SK-N-SH (cell line): ENCODE data around the gene TEAD1. TPM values are rescaled to one million over a fixed set of nuclear protein-coding genes. Genes with fewer than 3 reads are reported as not detected.

Experiments
- CTCF ChIA-PET: fragments of 300-600, 350-600 bp; formaldehyde crosslinking; extraction: SDS; loops from one replicate; lab custom pipeline; 2021; lab: Yijun Ruan, JAX
- POLR2A ChIA-PET: fragments of 350-600 bp; sonication (Branson Sonifier 250); formaldehyde crosslinking; extraction: SDS; loops from one replicate; lab custom pipeline; 2020; ENCODE audit warnings: antibody characterized with exemption, inconsistent platforms; lab: Yijun Ruan, JAX
- DNase-seq: peaks from one replicate; pipeline ENCODE4 v3.0.0; 2012
- H2AFZ ChIP-seq: fragments of 200-600 bp; sonication (generic); 2 replicates; pipeline ENCODE4 v1.8.1; 2016; ENCODE audit warnings: antibody characterized with exemption, mild to moderate bottlenecking, low read depth
- H3F3A ChIP-seq: fragments of 200-600 bp; sonication (generic); replicated peaks from 2 replicates; pipeline ENCODE3; 2016; ENCODE audit warnings: antibody characterized with exemption, mild to moderate bottlenecking; ENCODE audit not compliant: insufficient read depth
- H3K27ac ChIP-seq, 2 experiments: fragments of 200-500 bp in 1 of 2; fragments of 200-600 bp in 1 of 2; sonication (Bioruptor generic) in 1 of 2; sonication (generic), shearing (Covaris generic) in 1 of 2; 2 replicates each; pipeline versions ENCODE4 v1.5.1 to v1.6.1; 2014 to 2016; ENCODE audit warnings: low read depth in 2 of 2, inconsistent platforms in 1 of 2, low read length in 1 of 2, mild to moderate bottlenecking in 1 of 2, mixed read lengths in 1 of 2
- H3K27me3 ChIP-seq: fragments of 200-600 bp; sonication (generic), shearing (Covaris generic); 2 replicates; pipeline ENCODE4 v1.6.1; 2016; ENCODE audit warnings: mixed run types; ENCODE audit not compliant: insufficient read depth
- H3K36me3 ChIP-seq, 2 experiments: fragments of 200-500 bp in 1 of 2; fragments of 200-600 bp in 1 of 2; sonication (Bioruptor generic) in 1 of 2; sonication (generic) in 1 of 2; replicated peaks in 1 of 2; 2 replicates each; pipeline versions ENCODE3 to v1.5.1; 2014 to 2016; ENCODE audit warnings: low read length in 1 of 2, mild to moderate bottlenecking in 1 of 2; ENCODE audit not compliant: insufficient read depth in 2 of 2, control insufficient read depth in 1 of 2
- H3K4me1 ChIP-seq, 2 experiments: fragments of 200-500 bp in 1 of 2; fragments of 200-600 bp in 1 of 2; sonication (Bioruptor generic) in 1 of 2; sonication (generic), shearing (Covaris generic) in 1 of 2; 2 replicates each; pipeline versions ENCODE4 v1.5.1 to v1.6.1; 2014 to 2016; ENCODE audit warnings: low read depth in 1 of 2, low read length in 1 of 2, mixed run types in 1 of 2; ENCODE audit not compliant: insufficient read depth in 2 of 2, control insufficient read depth in 1 of 2
- H3K4me2 ChIP-seq: fragments of 200-600 bp; sonication (generic), shearing (Covaris generic); 2 replicates; pipeline ENCODE4 v1.6.1; 2017; ENCODE audit warnings: mixed run types
- H3K4me3 ChIP-seq, 2 experiments: fragments of 200-500 bp in 1 of 2; fragments of 200-600 bp in 1 of 2; sonication (Bioruptor generic) in 1 of 2; sonication (generic), shearing (Covaris generic) in 1 of 2; 2 replicates each; pipeline versions ENCODE4 v1.5.1 to v1.8.1; 2014 to 2016; ENCODE audit warnings: low read depth in 2 of 2, inconsistent platforms in 1 of 2, low read length in 1 of 2, mild to moderate bottlenecking in 1 of 2, mixed read lengths in 1 of 2, moderate library complexity in 1 of 2
- H3K79me2 ChIP-seq: fragments of 200-600 bp; sonication (generic); 2 replicates; pipeline ENCODE4 v1.8.1; 2017; ENCODE audit warnings: mild to moderate bottlenecking; ENCODE audit not compliant: insufficient read depth
- H3K9ac ChIP-seq: fragments of 200-600 bp; sonication (generic); 2 replicates; pipeline ENCODE4 v1.6.1; 2017; ENCODE audit warnings: mixed run types
- H3K9me2 ChIP-seq: fragments of 200-600 bp; sonication (generic); 2 replicates; pipeline ENCODE4 v1.6.1; 2017; ENCODE audit warnings: mixed run types
- H3K9me3 ChIP-seq: fragments of 200-600 bp; sonication (generic); 2 replicates; pipeline ENCODE4 v1.6.1; 2017; ENCODE audit warnings: mixed run types, mild to moderate bottlenecking, moderate library complexity
- H4K20me1 ChIP-seq: fragments of 200-600 bp; sonication (generic); 2 replicates; pipeline ENCODE4 v1.6.1; 2017; ENCODE audit warnings: mild to moderate bottlenecking, mixed run types; ENCODE audit not compliant: insufficient read depth
- CHD2 ChIP-seq: fragments of 150-350 bp; IDR thresholded peaks from 2 replicates; pipeline ENCODE4 v1.6.1; 2018; ENCODE audit warnings: low read length; ENCODE audit not compliant: partially characterized antibody
- CTCF ChIP-seq: fragments of 200-600 bp; sonication (generic); IDR thresholded peaks from 2 replicates; pipeline ENCODE4 v1.6.1; 2017; ENCODE audit warnings: antibody characterized with exemption, mild to moderate bottlenecking, moderate library complexity
- EZH2phosphoT487 ChIP-seq: fragments of 200-600 bp; sonication (generic); IDR thresholded peaks from 2 replicates; pipeline ENCODE4 v1.6.1; 2017; ENCODE audit warnings: low read depth, mixed run types, mild to moderate bottlenecking, antibody characterized with exemption, moderate library complexity, borderline replicate concordance
- GABPA ChIP-seq: IDR thresholded peaks from 2 replicates; pipeline ENCODE4 v1.4.0; 2012; ENCODE audit warnings: low read depth, mild to moderate bottlenecking
- GATA2 ChIP-seq: sonication (generic); formaldehyde crosslinking; IDR thresholded peaks from 2 replicates; pipeline ENCODE4 v1.5.0; 2020; ENCODE audit warnings: mild to moderate bottlenecking, missing genetic modification reagents
- SIN3A ChIP-seq: IDR thresholded peaks from 2 replicates; pipeline ENCODE4 v1.6.1; 2012; ENCODE audit warnings: low read depth, mild to moderate bottlenecking, low read length, moderate library complexity, borderline replicate concordance
- USF1 ChIP-seq: IDR thresholded peaks from 2 replicates; pipeline ENCODE4 v1.4.0; 2012; ENCODE audit warnings: low read depth, borderline replicate concordance
- WGBS: methylation state at CpG from one replicate; pipeline ENCODE4 v1.1.6; 2017; ENCODE audit warnings: low lambda C conversion rate; 5-methylcytosine and 5-hydroxymethylcytosine counted together
- polyA plus RNA-seq, 3 experiments: library from polyadenylated mRNA; depleted of rRNA; stranded (reverse); fragments of >200 nt; gene quantifications; 2 replicates each; pipeline ENCODE4 v1.2.3, GENCODE V29; 2012
- TF ChIP-seq, protein P1 (sequence below): IDR thresholded peaks from 2 replicates; pipeline ENCODE4 v1.6.1; 2012; ENCODE audit warnings: mild to moderate bottlenecking, low read depth, low read length, moderate library complexity

TEAD1 gene
- polyA plus RNA-seq, 1 of the 3 experiments (the other 2 are of a cell fraction) = 31.2 TPM

DNA sequence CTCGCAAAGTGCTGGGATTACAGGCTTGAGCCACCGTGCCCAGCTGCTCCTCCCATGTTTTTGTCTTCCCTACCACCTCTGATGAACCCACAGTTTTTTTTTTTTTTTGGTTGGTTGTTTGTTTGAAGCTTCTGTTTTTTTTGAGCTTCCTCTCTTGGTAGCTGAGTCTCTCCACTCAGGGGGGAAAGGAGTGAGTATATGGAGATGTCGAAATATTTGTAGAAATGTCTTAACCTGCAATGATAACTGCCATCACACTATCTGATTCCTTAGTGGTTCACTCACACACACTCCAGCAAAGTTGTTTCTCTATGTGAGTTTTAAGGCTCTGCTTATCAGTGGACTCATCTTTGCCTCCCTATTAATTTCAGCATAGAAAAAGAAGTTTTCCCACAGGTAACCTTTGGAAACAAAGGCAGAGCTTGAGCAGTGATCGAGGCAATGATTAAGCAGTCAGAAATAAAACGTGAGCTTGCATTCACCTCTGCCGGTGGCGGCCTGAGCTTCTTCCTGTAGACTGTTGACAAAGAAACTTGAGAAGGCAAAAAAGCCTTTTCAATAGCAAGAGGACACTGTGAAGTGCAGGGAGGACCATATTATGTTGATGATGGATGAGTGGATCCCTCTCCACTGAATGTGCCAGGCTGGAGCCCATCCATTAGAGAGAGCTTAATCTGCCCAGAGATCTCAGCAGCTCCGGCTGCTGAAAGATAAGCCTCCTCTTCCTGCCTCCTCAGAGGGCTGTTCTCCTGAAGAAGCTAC lies 305.9 kb downstream of the TEAD1 start:
- Histone ChIP-seq H3K9ac (no peak overlapping the region), H3K4me3 (no peak overlapping the region), H3F3A (no peaks in the 10 kb centered on the region), H3K79me2 (no peaks in the 10 kb centered on the region), H2AFZ (no peak overlapping the region), H4K20me1 (no peaks in the 10 kb centered on the region)
- peak; percentile 36 for TF ChIP-seq GATA2 (CRISPR knock-in tag)
- no peak for TF ChIP-seq SIN3A
- TF ChIP-seq, protein P1, sequence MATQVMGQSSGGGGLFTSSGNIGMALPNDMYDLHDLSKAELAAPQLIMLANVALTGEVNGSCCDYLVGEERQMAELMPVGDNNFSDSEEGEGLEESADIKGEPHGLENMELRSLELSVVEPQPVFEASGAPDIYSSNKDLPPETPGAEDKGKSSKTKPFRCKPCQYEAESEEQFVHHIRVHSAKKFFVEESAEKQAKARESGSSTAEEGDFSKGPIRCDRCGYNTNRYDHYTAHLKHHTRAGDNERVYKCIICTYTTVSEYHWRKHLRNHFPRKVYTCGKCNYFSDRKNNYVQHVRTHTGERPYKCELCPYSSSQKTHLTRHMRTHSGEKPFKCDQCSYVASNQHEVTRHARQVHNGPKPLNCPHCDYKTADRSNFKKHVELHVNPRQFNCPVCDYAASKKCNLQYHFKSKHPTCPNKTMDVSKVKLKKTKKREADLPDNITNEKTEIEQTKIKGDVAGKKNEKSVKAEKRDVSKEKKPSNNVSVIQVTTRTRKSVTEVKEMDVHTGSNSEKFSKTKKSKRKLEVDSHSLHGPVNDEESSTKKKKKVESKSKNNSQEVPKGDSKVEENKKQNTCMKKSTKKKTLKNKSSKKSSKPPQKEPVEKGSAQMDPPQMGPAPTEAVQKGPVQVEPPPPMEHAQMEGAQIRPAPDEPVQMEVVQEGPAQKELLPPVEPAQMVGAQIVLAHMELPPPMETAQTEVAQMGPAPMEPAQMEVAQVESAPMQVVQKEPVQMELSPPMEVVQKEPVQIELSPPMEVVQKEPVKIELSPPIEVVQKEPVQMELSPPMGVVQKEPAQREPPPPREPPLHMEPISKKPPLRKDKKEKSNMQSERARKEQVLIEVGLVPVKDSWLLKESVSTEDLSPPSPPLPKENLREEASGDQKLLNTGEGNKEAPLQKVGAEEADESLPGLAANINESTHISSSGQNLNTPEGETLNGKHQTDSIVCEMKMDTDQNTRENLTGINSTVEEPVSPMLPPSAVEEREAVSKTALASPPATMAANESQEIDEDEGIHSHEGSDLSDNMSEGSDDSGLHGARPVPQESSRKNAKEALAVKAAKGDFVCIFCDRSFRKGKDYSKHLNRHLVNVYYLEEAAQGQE = no peak
- TF ChIP-seq, all 33 proteins: peak for 1
- WGBS = 44% methylated on average over 8 of the region's 8 CpGs
- POLR2A ChIA-PET = no interaction called here
- H3K36me3 ChIP-seq = no peaks in the 10 kb centered on the region
- H3K4me2 ChIP-seq = no peak overlapping the region
- no peaks in the 10 kb centered on the region for H3K9me3 ChIP-seq
- H3K4me1 ChIP-seq = no peaks in the 10 kb centered on the region
- H3K27ac ChIP-seq = no peak overlapping the region
- peaks cover 10% of the 10 kb centered on the region; the same call in 1 of the 2 replicates for H3K27me3 ChIP-seq
- DNase-seq = no peak
- H3K9me2 ChIP-seq = no peaks in the 10 kb centered on the region
- CTCF ChIA-PET = interaction anchor here (0.7 to 3.3 kb wide), 7 partner anchors 16 to 921 kb away, joined by 3 to 12 read pairs (median 6); no protein-coding TSS in a partner anchor

DNA sequence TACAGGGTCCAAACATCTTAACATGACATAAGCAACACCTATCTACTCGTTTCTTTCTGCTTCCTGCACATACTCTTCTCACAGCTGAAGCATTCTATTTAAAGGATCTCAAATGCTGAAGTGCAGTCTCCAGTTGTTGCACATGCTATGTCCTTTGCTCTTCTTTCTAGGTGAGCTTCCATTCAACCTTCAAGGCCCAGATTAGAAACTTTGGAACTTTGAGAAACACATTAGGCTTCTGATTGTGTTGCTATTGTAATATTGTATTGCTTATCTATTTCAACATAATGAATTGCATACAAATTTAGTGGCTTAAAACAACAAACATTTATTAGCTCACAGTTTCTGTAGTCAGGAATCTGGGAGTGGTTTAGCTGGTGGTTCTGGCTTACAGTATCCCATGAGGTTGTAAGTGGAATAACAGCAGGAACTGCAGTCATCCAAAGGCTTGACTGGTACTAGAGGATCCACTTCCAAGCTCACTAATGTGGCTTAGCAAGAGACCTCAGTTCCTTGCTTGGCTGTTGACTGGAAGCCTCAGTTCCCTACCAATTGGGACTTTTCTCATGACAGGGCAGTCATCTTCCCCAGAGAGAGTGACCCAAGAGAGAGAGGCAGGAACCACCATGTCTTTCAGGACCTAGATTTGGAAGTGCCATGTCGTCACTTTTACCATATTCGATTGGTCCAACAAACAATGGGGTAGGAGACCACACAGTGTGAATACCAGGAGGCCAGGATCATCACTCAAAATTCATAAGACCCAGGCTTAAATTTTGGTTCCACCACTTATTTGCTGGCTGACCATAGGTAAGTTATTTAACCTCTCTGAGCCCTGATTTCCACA lies 307.7 kb downstream of the TEAD1 start:
- POLR2A ChIA-PET = no interaction called here
- H3K27me3 ChIP-seq = peaks cover 10% of the 10 kb centered on the region; the same call in 1 of the 2 replicates

More for the DNA sequence above, 307.7 kb downstream of the TEAD1 start:
- Histone ChIP-seq H3K79me2 (no peaks in the 10 kb centered on the region), H3K9me2 (no peaks in the 10 kb centered on the region), H2AFZ (no peak overlapping the region), H3K9me3 (no peaks in the 10 kb centered on the region), H3K9ac (no peak overlapping the region), H3K4me1 (no peaks in the 10 kb centered on the region), H3F3A (no peaks in the 10 kb centered on the region), H3K4me2 (no peak overlapping the region), H3K27ac (no peak overlapping the region), H3K36me3 (no peaks in the 10 kb centered on the region), H3K4me3 (no peak overlapping the region), H4K20me1 (no peaks in the 10 kb centered on the region)
- WGBS = 36% methylated on average over 3 of the region's 3 CpGs
- CTCF ChIA-PET = interaction anchor here (1.0 to 2.3 kb wide), 5 partner anchors 15 to 228 kb away, joined by 3 to 12 read pairs (median 4); no protein-coding TSS in a partner anchor
- DNase-seq = no peak
- TF ChIP-seq SIN3A = no peak
- no peak for TF ChIP-seq CTCF
- TF ChIP-seq EZH2phosphoT487 = no peak
- TF ChIP-seq GATA2 (CRISPR knock-in tag) = no peak
- TF ChIP-seq GABPA = no peak
- TF ChIP-seq USF1 = no peak
- TF ChIP-seq CHD2 = no peak
